Measurements from ENCODE around the gene APEH. TPM values are rescaled to one million over a fixed set of nuclear protein-coding genes. Genes with fewer than 3 reads are reported as not detected.

The APEH gene
- total RNA-seq, 1 donor from 2014 or later, result 141 TPM

DNA sequence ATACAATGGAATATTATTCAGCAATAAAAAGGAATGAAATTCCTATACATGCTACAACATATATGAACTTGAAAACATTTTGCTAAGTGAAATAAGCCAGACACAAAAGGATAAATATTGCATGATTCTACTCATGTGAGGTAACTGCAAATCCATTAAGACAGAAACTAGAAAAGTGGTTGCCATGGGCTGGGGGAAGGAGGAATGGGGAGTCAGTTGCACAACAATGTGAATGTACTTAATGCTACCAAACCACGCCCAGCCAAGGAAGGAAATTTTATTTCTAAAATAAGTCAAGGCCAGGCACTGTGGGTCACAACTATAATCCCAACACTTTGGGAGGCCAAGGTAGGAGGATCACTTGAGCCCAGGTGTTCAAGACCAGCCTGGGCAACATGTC is 59.4 kb downstream of the APEH start:
- no peak for DNase-seq (ENCODE audit: low read depth)
- Histone ChIP-seq H3K27me3 (ENCODE audit: control insufficient read depth, insufficient read depth, low read length) (no peaks in the 10 kb centered on the region), H3K36me3 (ENCODE audit: control insufficient read depth, insufficient read depth, low read length) (peaks cover 2% of the 10 kb centered on the region), H3K4me3 (ENCODE audit: low read depth, low read length) (no peak overlapping the region)
- TF ChIP-seq, protein P1, sequence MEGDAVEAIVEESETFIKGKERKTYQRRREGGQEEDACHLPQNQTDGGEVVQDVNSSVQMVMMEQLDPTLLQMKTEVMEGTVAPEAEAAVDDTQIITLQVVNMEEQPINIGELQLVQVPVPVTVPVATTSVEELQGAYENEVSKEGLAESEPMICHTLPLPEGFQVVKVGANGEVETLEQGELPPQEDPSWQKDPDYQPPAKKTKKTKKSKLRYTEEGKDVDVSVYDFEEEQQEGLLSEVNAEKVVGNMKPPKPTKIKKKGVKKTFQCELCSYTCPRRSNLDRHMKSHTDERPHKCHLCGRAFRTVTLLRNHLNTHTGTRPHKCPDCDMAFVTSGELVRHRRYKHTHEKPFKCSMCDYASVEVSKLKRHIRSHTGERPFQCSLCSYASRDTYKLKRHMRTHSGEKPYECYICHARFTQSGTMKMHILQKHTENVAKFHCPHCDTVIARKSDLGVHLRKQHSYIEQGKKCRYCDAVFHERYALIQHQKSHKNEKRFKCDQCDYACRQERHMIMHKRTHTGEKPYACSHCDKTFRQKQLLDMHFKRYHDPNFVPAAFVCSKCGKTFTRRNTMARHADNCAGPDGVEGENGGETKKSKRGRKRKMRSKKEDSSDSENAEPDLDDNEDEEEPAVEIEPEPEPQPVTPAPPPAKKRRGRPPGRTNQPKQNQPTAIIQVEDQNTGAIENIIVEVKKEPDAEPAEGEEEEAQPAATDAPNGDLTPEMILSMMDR (IDR thresholded peaks at IDR 0.05; ENCODE audit: insufficient read depth, low read length, poor library complexity, severe bottlenecking), result no peak

Other genes starting within 250 kb of the APEH start
- 5.4 and 13.1 TPM in 2 replicates for gene NICN1, start 245.0 kb upstream of the APEH start, total RNA-seq
- 59.7 and 60.0 TPM in 2 replicates for gene DAG1, start 204.1 kb upstream of the APEH start, total RNA-seq
- gene BSN, start 119.9 kb upstream of the APEH start, total RNA-seq, result 0.92 and 2.7 TPM in 2 replicates
- 12.4 and 21.6 TPM in 2 replicates for gene MST1, start 15.1 kb downstream of the APEH start, total RNA-seq
- gene RNF123, start 15.2 kb downstream of the APEH start, total RNA-seq, result 30.0 and 30.8 TPM in 2 replicates
- 2.9 TPM in 1 of 2 replicates, not detected in the other for gene AMIGO3, start 45.3 kb downstream of the APEH start, total RNA-seq
- 44.0 and 53.2 TPM in 2 replicates for gene GMPPB, start 49.6 kb downstream of the APEH start, total RNA-seq
- gene IP6K1, start 112.2 kb downstream of the APEH start, total RNA-seq, result 37.7 and 39.8 TPM in 2 replicates
- not detected in 2 replicates for gene CDHR4, start 125.5 kb downstream of the APEH start, total RNA-seq
- gene INKA1, start 128.9 kb downstream of the APEH start, total RNA-seq, result not detected in 2 replicates
- 6.3 and 11.8 TPM in 2 replicates for gene UBA7, start 139.6 kb downstream of the APEH start, total RNA-seq
- gene TRAIP, start 182.2 kb downstream of the APEH start, total RNA-seq, result 4.2 and 5.4 TPM in 2 replicates
- gene CAMKV, start 195.6 kb downstream of the APEH start, total RNA-seq, result not detected in 2 replicates
- 6.5 and 8.2 TPM in 2 replicates for gene MST1R, start 229.5 kb downstream of the APEH start, total RNA-seq